Keratinocyte (primary cell): ENCODE results near the gene OR1F1.

ENCODE experiments used
- EZH2 ChIP-seq: IDR thresholded peaks from one replicate; pipeline ENCODE4 v1.6.1; 2012; ENCODE audit warnings: inconsistent platforms, mild to moderate bottlenecking, low read length, moderate library complexity
- TF ChIP-seq, protein P1 (sequence below), 3 experiments: IDR thresholded peaks in 1 of 3; conservative IDR thresholded peaks in 1 of 3; optimal IDR thresholded peaks in 1 of 3; 2 replicates in 2 of 3; 3 replicates in 1 of 3; pipeline versions ENCODE3 to v1.5.1; 2011; ENCODE audit warnings: low read length in 3 of 3, mild to moderate bottlenecking in 3 of 3, moderate library complexity in 2 of 3, control low read depth in 1 of 3, inconsistent platforms in 1 of 3; ENCODE audit not compliant: insufficient read depth in 2 of 3; ENCODE audit errors: extremely low read depth in 1 of 3

DNA sequence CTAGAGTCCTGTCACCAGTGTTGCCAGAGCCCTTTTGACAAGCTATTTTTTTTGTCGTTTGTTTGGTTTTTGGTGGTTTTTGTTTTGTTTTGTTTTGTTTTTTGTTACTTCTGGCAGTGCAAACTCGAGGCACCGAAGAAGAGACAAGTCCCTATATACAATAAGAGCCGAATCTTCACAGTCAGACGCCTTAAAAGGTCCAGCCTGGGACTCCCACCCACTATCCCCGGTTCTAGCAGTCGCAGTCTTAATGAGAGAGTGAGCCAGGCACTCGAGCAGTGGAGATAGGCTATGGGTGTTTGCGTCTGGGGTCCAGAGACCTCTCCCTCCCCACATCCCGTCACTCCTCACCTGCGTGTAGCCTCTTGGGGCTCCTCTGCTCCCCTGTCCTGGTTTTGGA is 1.9 kb downstream of the OR1F1 start:
- TF ChIP-seq, protein P1, sequence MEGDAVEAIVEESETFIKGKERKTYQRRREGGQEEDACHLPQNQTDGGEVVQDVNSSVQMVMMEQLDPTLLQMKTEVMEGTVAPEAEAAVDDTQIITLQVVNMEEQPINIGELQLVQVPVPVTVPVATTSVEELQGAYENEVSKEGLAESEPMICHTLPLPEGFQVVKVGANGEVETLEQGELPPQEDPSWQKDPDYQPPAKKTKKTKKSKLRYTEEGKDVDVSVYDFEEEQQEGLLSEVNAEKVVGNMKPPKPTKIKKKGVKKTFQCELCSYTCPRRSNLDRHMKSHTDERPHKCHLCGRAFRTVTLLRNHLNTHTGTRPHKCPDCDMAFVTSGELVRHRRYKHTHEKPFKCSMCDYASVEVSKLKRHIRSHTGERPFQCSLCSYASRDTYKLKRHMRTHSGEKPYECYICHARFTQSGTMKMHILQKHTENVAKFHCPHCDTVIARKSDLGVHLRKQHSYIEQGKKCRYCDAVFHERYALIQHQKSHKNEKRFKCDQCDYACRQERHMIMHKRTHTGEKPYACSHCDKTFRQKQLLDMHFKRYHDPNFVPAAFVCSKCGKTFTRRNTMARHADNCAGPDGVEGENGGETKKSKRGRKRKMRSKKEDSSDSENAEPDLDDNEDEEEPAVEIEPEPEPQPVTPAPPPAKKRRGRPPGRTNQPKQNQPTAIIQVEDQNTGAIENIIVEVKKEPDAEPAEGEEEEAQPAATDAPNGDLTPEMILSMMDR (optimal IDR thresholded peaks at IDR 0.05 in 1 of 3, IDR thresholded peaks at IDR 0.05 in 1 of 3, conservative IDR thresholded peaks at IDR 0.05 in 1 of 3; ENCODE audit: extremely low read depth in 1 of 3, insufficient read depth in 2 of 3, low read length in 3 of 3), result no peak
- TF ChIP-seq EZH2, result no peak
